Mucosa of rectum (tissue), 2 donors: Measurements from ENCODE around the gene ADPRHL1.
A peak's percentile ranks its signal among the peaks of the same experiment; 100 is the strongest.

Experiments
- H3K27ac ChIP-seq, 2 donors: one replicate each; pipeline ENCODE4 v1.7.0; 2013; ENCODE audit warnings: inconsistent platforms in 2 of 2, low read depth in 2 of 2, low read length in 2 of 2
- H3K27me3 ChIP-seq, 2 donors: one replicate each; pipeline ENCODE4 v1.7.0; 2013; ENCODE audit warnings: low read length in 2 of 2; ENCODE audit not compliant: control insufficient read depth in 2 of 2, insufficient read depth in 2 of 2
- H3K36me3 ChIP-seq, 2 donors: one replicate each; pipeline ENCODE4 v1.7.0; 2013; ENCODE audit warnings: low read length in 2 of 2; ENCODE audit not compliant: control insufficient read depth in 2 of 2, insufficient read depth in 2 of 2
- H3K4me1 ChIP-seq, 2 donors: one replicate each; pipeline ENCODE4 v1.7.0; 2013; ENCODE audit warnings: low read length in 2 of 2, mild to moderate bottlenecking in 1 of 2; ENCODE audit not compliant: control insufficient read depth in 2 of 2, insufficient read depth in 2 of 2
- H3K4me3 ChIP-seq, 2 donors: one replicate each; pipeline ENCODE4 v1.7.0; 2013; ENCODE audit warnings: low read length in 2 of 2
- H3K9ac ChIP-seq, 2 donors: one replicate each; pipeline ENCODE4 v1.7.0; 2013; ENCODE audit warnings: low read length in 2 of 2, low read depth in 1 of 2, mild to moderate bottlenecking in 1 of 2
- H3K9me3 ChIP-seq, 2 donors: one replicate each; pipeline ENCODE4 v1.7.0; 2013; ENCODE audit warnings: low read length in 2 of 2; ENCODE audit not compliant: control insufficient read depth in 2 of 2
- donor health status: healthy.
- donor health status: Normal muscosa, but diverticular disease.

Gene ADPRHL1

GRCh38 chr13:113491418-113491883, 38.2 kb upstream of the ADPRHL1 start:
- Histone ChIP-seq H3K27ac (peak overlapping the region; percentile 77 to 84), H3K4me1 (peaks cover 20 to 40% of the 10 kb centered on the region in 2 donors), H3K27me3 (no peaks in the 10 kb centered on the region), H3K4me3 (peak overlapping the region; percentile 76 to 82), H3K36me3 (peaks cover 4 to 8% of the 10 kb centered on the region in 2 donors), H3K9me3 (no peaks in the 10 kb centered on the region), H3K9ac (peak overlapping the region; percentile 75 to 87)

DNA sequence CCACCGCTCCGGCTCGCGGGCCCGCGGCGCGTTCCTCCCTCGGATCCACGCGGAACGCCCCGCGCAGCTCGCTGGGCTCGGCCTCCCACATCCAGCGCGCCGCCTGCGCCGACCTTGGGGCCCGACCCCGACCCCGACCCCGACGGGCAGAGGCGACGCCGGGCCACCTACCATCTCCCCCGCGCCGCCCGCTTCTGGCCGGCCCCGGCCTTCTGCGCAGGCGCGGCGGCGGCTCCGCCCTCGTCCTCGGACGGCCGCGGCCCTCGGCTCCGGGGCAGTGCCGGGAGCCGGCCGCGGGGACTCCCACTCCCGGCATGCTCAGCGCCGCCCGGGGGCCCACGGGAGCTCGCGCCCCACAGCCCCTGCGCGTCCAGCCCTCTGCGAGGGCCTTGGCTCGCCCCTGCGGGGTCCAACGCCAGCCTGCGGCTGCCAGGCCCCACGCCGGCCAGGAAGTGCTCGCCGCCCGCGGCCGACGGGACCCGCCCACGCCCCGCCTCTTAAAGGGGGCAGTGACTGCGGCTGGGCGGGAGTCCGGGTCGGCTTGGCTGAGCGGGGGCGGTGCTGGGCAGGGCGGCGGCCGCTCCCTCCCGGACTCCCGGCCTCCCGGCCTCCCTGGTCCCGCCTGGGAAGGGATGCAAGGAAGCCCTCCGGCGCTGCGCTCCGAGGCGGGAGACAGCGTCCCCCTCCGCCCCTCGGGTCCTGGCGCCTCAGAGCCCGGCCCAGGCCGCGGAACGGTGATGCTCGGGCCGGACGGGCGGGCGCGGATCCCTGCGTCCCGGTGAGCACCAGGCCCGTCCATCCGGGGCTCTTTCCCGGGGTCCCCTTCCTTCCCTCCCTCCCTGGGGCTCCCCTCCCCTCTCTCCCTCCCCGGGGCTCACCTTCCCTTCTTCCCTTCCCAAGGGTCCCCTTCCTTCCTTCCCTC, 37.5 kb upstream of the ADPRHL1 start, which contains the start of gene DCUN1D2:
TSS of gene DCUN1D2 (minus strand) at position 216 of the 922 bp plus-strand sequence. CDS start at position 174, 42 bp downstream.
- H3K9ac ChIP-seq, result peak within 1 kb of the TSS; percentile 75 to 87
- H3K9me3 ChIP-seq, result no peaks in the 10 kb centered on the region
- peak within 1 kb of the TSS; percentile 77 to 84 for H3K27ac ChIP-seq
- H3K4me3 ChIP-seq, result peak within 1 kb of the TSS; percentile 82 to 86
- peaks cover 20 to 40% of the 10 kb centered on the region in 2 donors for H3K4me1 ChIP-seq
- H3K36me3 ChIP-seq, result peaks cover 2 to 6% of the 10 kb centered on the region in 2 donors
- H3K27me3 ChIP-seq, result no peaks in the 10 kb centered on the region

DNA sequence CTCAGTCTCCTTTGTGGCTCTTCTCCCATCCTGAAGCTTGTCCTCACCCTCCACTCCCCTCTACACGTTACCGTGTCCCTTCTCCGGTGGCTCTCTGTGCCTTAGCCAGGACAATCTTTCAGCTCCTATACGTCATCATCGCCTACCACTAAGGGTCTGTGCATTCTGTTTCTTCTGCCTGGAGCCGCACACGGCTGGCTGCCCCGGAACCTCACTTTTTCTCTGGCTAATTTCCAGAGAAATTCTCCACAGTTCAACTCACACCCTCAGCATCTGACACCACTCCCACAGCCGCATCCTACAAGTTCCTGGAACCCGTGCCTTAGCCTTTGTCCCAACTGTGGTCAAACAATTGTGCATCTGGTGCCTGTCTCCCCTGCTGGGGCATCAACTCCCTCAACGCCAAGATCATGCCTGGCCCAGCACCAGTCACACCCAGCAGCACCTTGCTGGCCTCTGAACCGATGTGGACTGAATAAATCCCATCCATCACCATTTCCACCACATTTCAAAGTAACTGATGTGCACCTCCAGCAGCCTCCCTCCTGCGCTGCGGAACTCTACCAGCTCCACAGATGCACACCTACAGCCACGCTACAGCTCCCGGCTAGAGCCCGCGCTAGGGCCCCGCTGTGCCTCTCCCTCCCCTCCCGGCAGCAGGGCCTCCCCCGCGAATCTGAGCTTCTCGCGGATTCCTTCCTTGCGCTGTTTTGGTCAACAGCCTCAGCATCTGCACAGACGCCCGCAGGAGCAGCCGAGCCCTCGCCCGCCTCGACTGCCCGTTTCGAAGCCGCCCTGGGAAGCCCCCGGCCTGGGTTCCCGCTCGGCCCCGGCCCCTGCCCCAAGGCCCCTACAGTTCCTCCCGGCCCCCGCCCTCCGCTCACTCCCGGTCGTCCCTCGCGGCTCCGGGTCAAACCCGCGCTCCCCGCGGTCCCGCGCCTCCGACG, 36.5 kb upstream of the ADPRHL1 start:
- peak overlapping the region; percentile 77 to 84 for H3K27ac ChIP-seq
- peak overlapping the region; percentile 82 to 86 for H3K4me3 ChIP-seq
- H3K27me3 ChIP-seq, result no peaks in the 10 kb centered on the region
- H3K36me3 ChIP-seq, result no peaks in the 10 kb centered on the region
- H3K9ac ChIP-seq, result peak overlapping the region; percentile 70 to 87
- H3K9me3 ChIP-seq, result no peaks in the 10 kb centered on the region
- H3K4me1 ChIP-seq, result peaks cover 20 to 40% of the 10 kb centered on the region in 2 donors

DNA sequence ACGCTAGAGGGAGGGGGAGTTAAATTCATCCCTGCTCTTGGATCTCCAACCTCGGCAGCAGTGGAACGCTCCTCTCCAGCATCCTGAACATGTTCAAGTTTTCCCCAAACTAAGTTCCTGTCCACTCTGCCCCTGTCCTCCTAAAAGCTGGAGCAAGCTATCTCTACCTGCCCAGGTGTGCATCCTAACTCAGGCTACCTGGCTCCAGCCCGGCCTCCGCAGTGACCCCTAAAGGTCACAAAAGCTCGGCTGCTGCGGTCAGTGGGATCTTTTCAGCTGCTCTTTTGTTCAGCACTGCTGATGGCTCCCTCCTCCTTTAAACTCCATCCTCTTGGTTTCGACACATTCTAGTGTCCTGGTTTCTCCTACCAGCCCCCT, 35.9 kb upstream of the ADPRHL1 start:
- no peaks in the 10 kb centered on the region for H3K27me3 ChIP-seq
- no peaks in the 10 kb centered on the region for H3K36me3 ChIP-seq
- peak overlapping the region in 1 of 2 donors; percentile 87 for H3K9ac ChIP-seq
- H3K4me3 ChIP-seq, result peak overlapping the region; percentile 82 to 86
- H3K9me3 ChIP-seq, result no peaks in the 10 kb centered on the region
- H3K4me1 ChIP-seq, result peaks cover 18 to 38% of the 10 kb centered on the region in 2 donors
- H3K27ac ChIP-seq, result no peak overlapping the region

DNA sequence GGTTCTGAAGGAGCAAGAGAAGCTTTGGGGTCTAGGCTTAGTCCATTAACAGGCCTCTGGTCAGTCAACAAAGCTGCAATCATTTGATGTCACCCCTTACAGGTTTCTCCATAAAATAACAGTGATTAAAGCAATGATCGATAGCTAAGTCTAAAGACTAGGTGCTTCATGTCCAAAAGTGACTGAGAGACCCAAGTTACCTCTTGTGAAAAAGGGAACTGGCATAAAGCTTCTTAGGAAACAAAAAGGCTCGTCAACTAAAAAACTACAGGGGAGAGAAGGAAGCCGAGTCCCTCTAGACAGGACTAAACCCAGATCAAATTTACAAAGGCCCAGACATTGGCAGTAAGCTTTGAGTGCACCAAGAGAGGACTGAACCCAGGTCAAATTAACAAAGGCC, 35.0 kb upstream of the ADPRHL1 start:
- peaks cover 16 to 30% of the 10 kb centered on the region in 2 donors for H3K4me1 ChIP-seq
- H3K36me3 ChIP-seq, result no peaks in the 10 kb centered on the region
- H3K9me3 ChIP-seq, result no peaks in the 10 kb centered on the region
- H3K9ac ChIP-seq, result no peak overlapping the region
- no peak overlapping the region for H3K27ac ChIP-seq
- H3K27me3 ChIP-seq, result no peaks in the 10 kb centered on the region
- H3K4me3 ChIP-seq, result no peak overlapping the region

DNA sequence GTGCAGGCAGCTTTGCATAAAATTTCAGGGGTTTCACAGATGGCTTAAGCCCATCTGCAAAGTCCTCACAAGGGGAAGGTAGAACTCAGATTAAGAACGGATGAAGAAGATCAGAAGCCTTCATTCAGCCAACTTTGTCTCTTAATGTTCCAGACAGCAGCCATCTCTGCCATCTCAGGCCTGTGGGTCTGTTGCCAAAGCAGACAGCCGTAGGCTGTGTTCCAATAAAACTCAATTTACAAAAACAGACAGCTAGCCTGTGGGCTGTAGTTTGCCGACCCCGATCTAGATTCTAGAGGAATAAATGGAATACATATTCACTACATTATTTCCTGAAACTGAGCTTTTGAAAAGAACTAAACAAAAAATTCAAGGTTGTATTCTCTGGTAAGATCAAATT, 33.4 kb upstream of the ADPRHL1 start:
- H3K27me3 ChIP-seq, result no peaks in the 10 kb centered on the region
- H3K9me3 ChIP-seq, result no peaks in the 10 kb centered on the region
- no peak overlapping the region for H3K27ac ChIP-seq
- peaks cover 11 to 15% of the 10 kb centered on the region in 2 donors for H3K4me1 ChIP-seq
- H3K4me3 ChIP-seq, result no peak overlapping the region
- no peaks in the 10 kb centered on the region for H3K36me3 ChIP-seq
- no peak overlapping the region for H3K9ac ChIP-seq

DNA sequence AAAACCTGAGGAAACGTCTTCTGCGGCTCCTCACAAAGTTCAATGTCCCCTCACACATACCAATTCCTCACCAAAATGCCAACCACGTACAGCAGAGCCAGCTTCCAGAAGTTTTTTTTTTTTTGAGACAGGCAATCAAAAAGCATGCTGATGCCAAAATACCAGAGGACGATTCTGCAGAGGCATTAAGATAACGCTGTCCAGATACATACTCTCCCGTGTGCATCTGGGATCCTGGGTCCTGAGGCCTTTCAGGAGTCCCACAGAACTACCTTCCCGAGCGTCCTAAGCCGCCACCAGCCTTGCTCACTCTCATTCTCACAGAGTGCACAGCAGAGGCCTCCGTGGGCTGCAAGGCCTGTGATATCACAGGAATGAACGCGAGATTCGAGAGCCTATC, 32.3 kb upstream of the ADPRHL1 start:
- H3K4me3 ChIP-seq, result no peak overlapping the region
- no peaks in the 10 kb centered on the region for H3K9me3 ChIP-seq
- no peak overlapping the region for H3K27ac ChIP-seq
- peaks cover 10 to 11% of the 10 kb centered on the region in 2 donors for H3K4me1 ChIP-seq
- H3K36me3 ChIP-seq, result no peaks in the 10 kb centered on the region
- H3K27me3 ChIP-seq, result no peaks in the 10 kb centered on the region
- no peak overlapping the region for H3K9ac ChIP-seq

GRCh38 chr13:113483504-113484293, 30.4 kb upstream of the ADPRHL1 start:
- Histone ChIP-seq H3K9ac (no peak overlapping the region), H3K27ac (no peak overlapping the region), H3K36me3 (peaks cover 4 to 10% of the 10 kb centered on the region in 2 donors), H3K27me3 (no peaks in the 10 kb centered on the region), H3K9me3 (no peaks in the 10 kb centered on the region), H3K4me1 (no peaks in the 10 kb centered on the region), H3K4me3 (no peak overlapping the region)

DNA sequence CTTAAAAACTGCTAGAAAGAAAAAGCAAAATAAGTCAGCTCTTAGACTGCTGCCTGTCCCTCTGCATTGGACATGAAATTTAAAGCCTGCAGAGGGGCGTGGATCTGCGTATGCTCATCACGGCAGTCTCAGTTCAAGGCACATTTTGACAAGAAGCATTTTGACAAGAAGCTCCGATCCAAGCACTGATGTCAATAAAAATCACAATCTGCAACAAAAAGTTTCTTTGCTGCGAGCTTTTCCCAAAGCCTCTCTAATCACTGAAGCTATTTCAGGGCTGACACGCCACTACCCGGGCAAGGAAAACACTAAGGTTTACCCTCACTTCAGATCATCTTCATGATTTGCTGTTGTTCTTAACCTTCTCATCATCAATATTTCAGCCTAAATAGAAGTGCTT, 29.8 kb upstream of the ADPRHL1 start:
- no peaks in the 10 kb centered on the region for H3K9me3 ChIP-seq
- H3K27ac ChIP-seq, result no peak overlapping the region
- H3K27me3 ChIP-seq, result no peaks in the 10 kb centered on the region
- peaks cover 4 to 13% of the 10 kb centered on the region in 2 donors for H3K36me3 ChIP-seq
- H3K9ac ChIP-seq, result no peak overlapping the region
- H3K4me3 ChIP-seq, result no peak overlapping the region
- H3K4me1 ChIP-seq, result no peaks in the 10 kb centered on the region
